ENCODE data around the gene ADORA3. TPM values are rescaled to one million over a fixed set of nuclear protein-coding genes. Genes with fewer than 3 reads are reported as not detected.
A peak's percentile ranks its signal among the peaks of the same experiment; 100 is the strongest.

ADORA3 gene
- total RNA-seq, 2 donors from 2014 or later, result 1.2 to 1.3 TPM

GRCh38 chr1:111517469-111518225 lies 14.2 kb upstream of the ADORA3 start:
- intact Hi-C loops (cut with DNase I), result no loop called here
- H3K4me3 ChIP-seq, result no peak overlapping the region
- H3K36me3 ChIP-seq, result no peaks in the 10 kb centered on the region
- H3K9ac ChIP-seq (ENCODE audit: low read depth in 2 of 2, low read length in 2 of 2), result no peak overlapping the region
- no peak for TF ChIP-seq CTCF (IDR thresholded peaks at IDR 0.05)
- no peak for DNase-seq
- no peaks in the 10 kb centered on the region for H3K4me1 ChIP-seq
- no peaks in the 10 kb centered on the region for H3K27me3 ChIP-seq
- no peaks in the 10 kb centered on the region for H3K9me3 ChIP-seq
- H3K27ac ChIP-seq, result no peak overlapping the region

GRCh38 chr1:111516005-111516535 lies 12.6 kb upstream of the ADORA3 start:
- Histone ChIP-seq H3K9me3 (no peaks in the 10 kb centered on the region), H3K27me3 (no peaks in the 10 kb centered on the region), H3K9ac (ENCODE audit: low read depth in 2 of 2, low read length in 2 of 2) (peak overlapping the region in 1 of 2 donors; percentile 61), H3K27ac (peak overlapping the region; percentile 28), H3K4me3 (peak overlapping the region; percentile 16), H3K4me1 (peaks cover 2% of the 10 kb centered on the region), H3K36me3 (no peaks in the 10 kb centered on the region)
- intact Hi-C loops (cut with DNase I), result no loop called here
- no peak for TF ChIP-seq CTCF (IDR thresholded peaks at IDR 0.05)
- DNase-seq, result no peak

- no peaks in the 10 kb centered on the region for H3K36me3 ChIP-seq
- intact Hi-C loops (cut with DNase I), result no loop called here
- H3K9me3 ChIP-seq, result no peaks in the 10 kb centered on the region
- no peaks in the 10 kb centered on the region for H3K27me3 ChIP-seq
- H3K9ac ChIP-seq (ENCODE audit: low read depth in 2 of 2, low read length in 2 of 2), result peak overlapping the region; percentile 42 to 61
- peaks cover 7% of the 10 kb centered on the region for H3K4me1 ChIP-seq
- TF ChIP-seq CTCF (IDR thresholded peaks at IDR 0.05), result no peak
- no peak for DNase-seq
- peak overlapping the region; percentile 28 for H3K27ac ChIP-seq
- H3K4me3 ChIP-seq, result peak overlapping the region; percentile 16
Measured at GRCh38 chr1:111515291-111516004, 12.0 kb upstream of the ADORA3 start.

GRCh38 chr1:111513410-111514020 lies 10.1 kb upstream of the ADORA3 start:
- peaks cover 10% of the 10 kb centered on the region for H3K4me1 ChIP-seq
- H3K27ac ChIP-seq, result no peak overlapping the region
- intact Hi-C loops (cut with DNase I), result no loop called here
- TF ChIP-seq CTCF (IDR thresholded peaks at IDR 0.05), result no peak
- DNase-seq, result no peak
- no peaks in the 10 kb centered on the region for H3K9me3 ChIP-seq
- H3K4me3 ChIP-seq, result no peak overlapping the region
- no peaks in the 10 kb centered on the region for H3K36me3 ChIP-seq
- H3K9ac ChIP-seq (ENCODE audit: low read depth in 2 of 2, low read length in 2 of 2), result no peak overlapping the region
- H3K27me3 ChIP-seq, result no peaks in the 10 kb centered on the region

- no peak for TF ChIP-seq CTCF (IDR thresholded peaks at IDR 0.05)
- intact Hi-C loops (cut with DNase I), result no loop called here
- H3K36me3 ChIP-seq, result no peaks in the 10 kb centered on the region
- H3K27ac ChIP-seq, result no peak overlapping the region
- H3K27me3 ChIP-seq, result no peaks in the 10 kb centered on the region
- no peaks in the 10 kb centered on the region for H3K9me3 ChIP-seq
- H3K4me1 ChIP-seq, result peaks cover 10% of the 10 kb centered on the region
- no peak overlapping the region for H3K9ac ChIP-seq (ENCODE audit: low read depth in 2 of 2, low read length in 2 of 2)
- no peak for DNase-seq
- H3K4me3 ChIP-seq, result no peak overlapping the region
Measured at GRCh38 chr1:111512931-111513330, 9.5 kb upstream of the ADORA3 start.

Data from colonic mucosa (tissue), 4 donors.